K562 (cell line): ENCODE results near the gene HEMGN. TPM values are rescaled to one million over a fixed set of nuclear protein-coding genes. Genes with fewer than 3 reads are reported as not detected.

Experiments
- BCOR ChIP-seq: fragments of 450-650 bp; IDR thresholded peaks from 2 replicates; pipeline ENCODE4 v1.6.1; 2016
- CCAR2 ChIP-seq: fragments of 200-400 bp; formaldehyde crosslinking; IDR thresholded peaks from 2 replicates; pipeline ENCODE4 v1.6.1; 2017; ENCODE audit warnings: mild to moderate bottlenecking, low read depth, low read length
- DIDO1 ChIP-seq: fragments of 450-650 bp; IDR thresholded peaks from 2 replicates; pipeline ENCODE4 v1.6.1; 2016; ENCODE audit warnings: low read depth, missing biosample characterization, missing genetic modification characterization
- ERF ChIP-seq: fragments of 450-650 bp; formaldehyde crosslinking; IDR thresholded peaks from 2 replicates; pipeline ENCODE4 v1.4.0; 2020; ENCODE audit warnings: mild to moderate bottlenecking, mixed read lengths
- FOSL1 ChIP-seq: fragments of 200-800 bp; sonication (Bioruptor generic); conservative IDR thresholded peaks from 2 replicates; pipeline ENCODE4 v1.6.1; 2016; ENCODE audit warnings: missing genetic modification characterization, missing compliant biosample characterization
- GATAD2A ChIP-seq: fragments of 450-650 bp; IDR thresholded peaks from 2 replicates; pipeline ENCODE4 v1.6.1; 2017
- GMEB1 ChIP-seq: fragments of 250-450 bp; sonication (Bioruptor Pico); IDR thresholded peaks from 2 replicates; pipeline ENCODE4 v1.4.0; 2020; ENCODE audit warnings: mild to moderate bottlenecking
- GTF2A2 ChIP-seq: IDR thresholded peaks from 2 replicates; pipeline ENCODE4 v1.6.1; 2016; ENCODE audit warnings: mild to moderate bottlenecking, missing genetic modification characterization, missing compliant biosample characterization
- L3MBTL2 ChIP-seq: fragments of 450-650 bp; IDR thresholded peaks from 2 replicates; pipeline ENCODE4 v1.6.1; 2016; ENCODE audit warnings: mild to moderate bottlenecking, moderate library complexity
- MCM7 ChIP-seq, 2 experiments: fragments of 450-650 bp; IDR thresholded peaks; 2 replicates each; pipeline ENCODE4 v1.6.1; 2016 to 2018
- NKRF ChIP-seq: fragments of 450-650 bp; IDR thresholded peaks from 2 replicates; pipeline ENCODE4 v1.6.1; 2016; ENCODE audit warnings: borderline replicate concordance
- PHF20 ChIP-seq: fragments of 450-650 bp; IDR thresholded peaks from 2 replicates; pipeline ENCODE4 v1.6.1; 2018; ENCODE audit not compliant: partially characterized antibody
- SMAD3 ChIP-seq: fragments of 450-650 bp; formaldehyde crosslinking; conservative IDR thresholded peaks from 2 replicates; pipeline ENCODE4 v1.4.0; 2020; ENCODE audit warnings: mild to moderate bottlenecking
- SMARCE1 ChIP-seq: fragments of 450-650 bp; IDR thresholded peaks from 2 replicates; pipeline ENCODE4 v1.7.1; 2016; ENCODE audit warnings: mild to moderate bottlenecking
- STAG1 ChIP-seq: sonication (generic); formaldehyde crosslinking; IDR thresholded peaks from 2 replicates; pipeline ENCODE4 v1.5.0; 2020; ENCODE audit warnings: missing genetic modification reagents, borderline replicate concordance
- TEAD1 ChIP-seq, 2 experiments: fragments of 450-650 bp in 1 of 2; sonication (generic) in 1 of 2; formaldehyde crosslinking; IDR thresholded peaks; 2 replicates each; pipeline versions ENCODE4 v1.4.0 to v1.8.0; 2020 to 2022; ENCODE audit warnings: mild to moderate bottlenecking in 2 of 2, missing genetic modification reagents in 1 of 2
- THAP7 ChIP-seq: fragments of 250-450 bp; sonication (Bioruptor Pico); IDR thresholded peaks from 2 replicates; pipeline ENCODE4 v1.5.0; 2021
- TRIM25 ChIP-seq: fragments of 450-650 bp; IDR thresholded peaks from 2 replicates; pipeline ENCODE4 v1.7.0; 2016; ENCODE audit warnings: borderline replicate concordance
- ZBTB1 ChIP-seq: sonication (generic); formaldehyde crosslinking; IDR thresholded peaks from 2 replicates; pipeline ENCODE4 v1.8.1; 2023; ENCODE audit warnings: missing genetic modification reagents, low read depth, mild to moderate bottlenecking, borderline replicate concordance
- ZC3H11A ChIP-seq: IDR thresholded peaks from 2 replicates; pipeline ENCODE4 v1.6.1; 2012; ENCODE audit warnings: low read depth, low read length, improper control_type of control experiment
- ZNF124 ChIP-seq: sonication (generic); formaldehyde crosslinking; IDR thresholded peaks from 2 replicates; pipeline ENCODE4 v1.8.1; 2022; ENCODE audit warnings: missing genetic modification reagents
- ZNF316 ChIP-seq: fragments of 450-650 bp; IDR thresholded peaks from 2 replicates; pipeline ENCODE4 v1.6.1; 2016
- ZNF561 ChIP-seq: fragments of 450-650 bp; formaldehyde crosslinking; conservative IDR thresholded peaks from 2 replicates; pipeline ENCODE4 v1.4.0; 2020; ENCODE audit warnings: mild to moderate bottlenecking, moderate library complexity
- ZNF707 ChIP-seq: fragments of 250-450 bp; sonication (Bioruptor Pico); conservative IDR thresholded peaks from 2 replicates; pipeline ENCODE4 v1.8.0; 2022; ENCODE audit warnings: inconsistent platforms, mild to moderate bottlenecking, moderate library complexity
- polyA plus RNA-seq, 8 experiments: library from polyadenylated mRNA; depleted of rRNA in 4 of 8; stranded (reverse) in 5 of 8; unstranded in 3 of 8; fragments of >200 nt; fragmentation: Nextera tagmentation in 2 of 8; fragmentation: Illumina TruSeq in 1 of 8; extraction: Ambion mirVana in 2 of 8; extraction: Trizol in 1 of 8; gene quantifications; 2 replicates each; pipeline versions ENCODE4 v1.2.1 to v1.2.3, GENCODE V29; 2011 to 2014; ENCODE audit warnings: inconsistent platforms in 1 of 8, missing spikeins in 1 of 8
- total RNA-seq, 7 experiments: library from RNA; depleted of rRNA in 6 of 7; stranded (reverse); fragments of >200 nt in 6 of 7; fragmentation: Illumina TruSeq in 2 of 7; extraction: Trizol in 2 of 7; gene quantifications; 2 replicates each; pipeline versions ENCODE4 v1.2.1 to v1.2.3, GENCODE V29; 2011 to 2021; ENCODE audit warnings: low replicate concordance in 1 of 7

The HEMGN gene
- total and polyA plus RNA-seq, 9 of the 15 experiments (the other 6 are each of a cell fraction or from before 2014, with no cell fraction given) = 56.3 to 258 (median 137) TPM

GRCh38 chr9:97982683-97983588 lies 45.0 kb upstream of the HEMGN start, which contains the start of gene ANP32B (continued):
- TF ChIP-seq GMEB1 (CRISPR knock-in tag) (peak; percentile 85), DIDO1 (tag) (no peak), ZNF124 (0 out of 2 replicates have a peak, but pooled peaks have one; percentile 48), SMAD3 (peak; percentile 71; the same call in 1 of the 2 replicates), MCM7 (IDR thresholded peaks at IDR 0.05) (no peak), ZNF316 (no peak), ZNF707 (CRISPR knock-in tag) (no peak), CCAR2 (no peak), L3MBTL2 (peak; percentile 97), SMARCE1 (no peak), STAG1 (CRISPR knock-in tag) (no peak), ZC3H11A (no peak), ERF (CRISPR knock-in tag) (peak; percentile 93), PHF20 (no peak), TRIM25 (no peak), BCOR (no peak), THAP7 (CRISPR knock-in tag) (peak; percentile 88; the same call in 1 of the 2 replicates), GATAD2A (peak; percentile 79), FOSL1 (peak; percentile 64), NKRF (peak; percentile 54; the same call in 1 of the 2 replicates), TEAD1 (CRISPR knock-in tag; IDR thresholded peaks at IDR 0.05) (peak; percentile 6 to 93; a peak in 2 of 4 replicates), ZNF561 (no peak), ZBTB1 (CRISPR knock-in tag) (peak; percentile 83; the same call in 1 of the 2 replicates), GTF2A2 (tag) (no peak)
